GM20000 (cell line): ENCODE data around the gene SLC12A7.

Source experiments
- DNase-seq: peaks from one replicate; pipeline ENCODE4 v3.0.0; 2012; ENCODE audit warnings: low spot score
- TF ChIP-seq, protein P1 (sequence below): IDR thresholded peaks from 2 replicates; pipeline ENCODE4 v1.5.1; 2012; ENCODE audit warnings: mild to moderate bottlenecking, control low read depth; ENCODE audit errors: extremely low read depth, missing control alignments

Gene SLC12A7

DNA sequence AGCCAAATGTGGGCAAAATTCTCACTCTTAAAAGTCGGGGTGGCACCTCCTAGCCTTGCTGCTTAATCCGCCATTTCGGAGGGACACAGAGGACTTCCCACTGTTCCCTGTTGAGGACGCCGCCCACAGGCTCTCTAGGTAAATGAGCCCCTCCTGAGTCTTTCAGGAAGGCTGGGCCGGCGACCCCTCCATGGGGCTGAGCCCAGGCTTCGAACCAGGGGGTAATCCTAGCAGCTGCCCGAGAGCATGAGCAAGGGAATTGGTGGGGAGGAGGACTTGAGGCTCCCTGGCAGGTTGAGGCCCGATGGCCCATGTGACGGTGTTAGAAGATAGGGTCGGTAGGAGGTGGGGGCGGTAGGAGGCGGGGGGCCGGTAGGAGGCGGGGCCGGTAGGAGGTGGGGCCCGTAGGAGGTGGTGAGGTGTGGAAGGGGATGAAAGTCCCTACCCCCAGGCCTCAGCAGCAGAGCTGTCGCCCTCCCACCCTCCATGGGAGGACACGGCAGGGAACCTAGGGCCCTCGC lies 17.1 kb downstream of the SLC12A7 start:
- TF ChIP-seq, protein P1, sequence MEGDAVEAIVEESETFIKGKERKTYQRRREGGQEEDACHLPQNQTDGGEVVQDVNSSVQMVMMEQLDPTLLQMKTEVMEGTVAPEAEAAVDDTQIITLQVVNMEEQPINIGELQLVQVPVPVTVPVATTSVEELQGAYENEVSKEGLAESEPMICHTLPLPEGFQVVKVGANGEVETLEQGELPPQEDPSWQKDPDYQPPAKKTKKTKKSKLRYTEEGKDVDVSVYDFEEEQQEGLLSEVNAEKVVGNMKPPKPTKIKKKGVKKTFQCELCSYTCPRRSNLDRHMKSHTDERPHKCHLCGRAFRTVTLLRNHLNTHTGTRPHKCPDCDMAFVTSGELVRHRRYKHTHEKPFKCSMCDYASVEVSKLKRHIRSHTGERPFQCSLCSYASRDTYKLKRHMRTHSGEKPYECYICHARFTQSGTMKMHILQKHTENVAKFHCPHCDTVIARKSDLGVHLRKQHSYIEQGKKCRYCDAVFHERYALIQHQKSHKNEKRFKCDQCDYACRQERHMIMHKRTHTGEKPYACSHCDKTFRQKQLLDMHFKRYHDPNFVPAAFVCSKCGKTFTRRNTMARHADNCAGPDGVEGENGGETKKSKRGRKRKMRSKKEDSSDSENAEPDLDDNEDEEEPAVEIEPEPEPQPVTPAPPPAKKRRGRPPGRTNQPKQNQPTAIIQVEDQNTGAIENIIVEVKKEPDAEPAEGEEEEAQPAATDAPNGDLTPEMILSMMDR = no peak
- no peak for DNase-seq

DNA sequence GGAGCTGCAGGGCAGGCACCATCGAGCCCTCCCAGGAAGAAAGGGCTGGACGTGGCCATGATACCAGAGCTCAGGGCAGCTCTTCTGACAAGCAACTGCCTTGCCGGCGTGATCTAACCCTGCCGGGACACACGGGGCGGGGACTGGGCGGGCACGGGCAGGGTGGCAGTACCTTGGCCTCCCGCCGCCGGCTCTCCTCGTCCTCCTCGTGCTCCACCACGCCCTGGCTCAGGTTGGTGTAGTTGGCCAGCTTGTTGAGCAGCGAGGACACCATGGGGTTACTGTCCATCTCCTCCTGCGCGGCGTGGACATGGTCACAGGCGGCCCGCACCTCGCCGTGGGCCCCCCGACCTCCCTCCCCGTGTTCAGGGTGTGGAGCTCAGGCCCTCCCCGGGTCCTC lies 18.5 kb downstream of the SLC12A7 start:
- TF ChIP-seq, protein P1 = no peak
- no peak for DNase-seq

DNA sequence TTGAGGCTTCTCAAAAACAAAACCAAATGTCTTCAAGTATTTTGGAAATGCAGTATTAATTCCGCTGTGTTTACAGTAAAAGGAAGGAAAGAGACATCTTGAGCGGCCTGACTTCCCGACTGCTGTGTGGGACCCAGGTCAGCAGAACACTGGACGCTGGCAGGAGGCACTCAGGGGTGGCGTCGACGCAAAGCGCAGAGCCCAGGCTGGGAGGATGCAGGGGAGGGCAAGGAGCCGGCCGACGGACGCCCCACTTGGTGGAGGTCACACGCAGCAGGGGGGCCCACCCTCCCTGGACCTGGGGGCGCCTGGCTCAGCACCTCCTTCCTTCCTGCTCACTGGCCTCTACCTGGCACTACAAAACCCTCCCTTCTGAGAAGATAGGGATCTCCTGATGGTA lies 19.7 kb downstream of the SLC12A7 start:
- TF ChIP-seq, protein P1 = no peak
- no peak for DNase-seq

DNA sequence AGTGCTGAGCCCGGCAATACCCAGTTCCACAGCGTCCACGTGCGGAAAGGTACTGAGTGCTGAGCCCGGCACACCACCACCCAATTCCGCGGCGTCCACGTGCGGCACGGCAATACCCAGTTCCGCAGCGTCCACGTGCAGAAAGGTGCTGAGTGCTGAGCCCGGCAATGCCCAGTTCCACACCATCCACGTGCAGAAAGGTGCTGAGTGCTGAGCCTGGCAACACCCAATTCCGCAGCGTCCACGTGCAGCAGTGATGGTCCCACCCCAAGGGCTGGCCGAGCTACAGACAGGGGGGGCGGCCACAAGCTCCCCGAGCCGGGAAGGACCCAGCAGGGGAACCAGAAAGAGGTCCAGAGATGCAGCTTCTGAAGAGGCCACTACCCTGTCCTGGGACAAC lies 20.2 kb downstream of the SLC12A7 start:
- TF ChIP-seq, protein P1 = no peak
- no peak for DNase-seq

DNA sequence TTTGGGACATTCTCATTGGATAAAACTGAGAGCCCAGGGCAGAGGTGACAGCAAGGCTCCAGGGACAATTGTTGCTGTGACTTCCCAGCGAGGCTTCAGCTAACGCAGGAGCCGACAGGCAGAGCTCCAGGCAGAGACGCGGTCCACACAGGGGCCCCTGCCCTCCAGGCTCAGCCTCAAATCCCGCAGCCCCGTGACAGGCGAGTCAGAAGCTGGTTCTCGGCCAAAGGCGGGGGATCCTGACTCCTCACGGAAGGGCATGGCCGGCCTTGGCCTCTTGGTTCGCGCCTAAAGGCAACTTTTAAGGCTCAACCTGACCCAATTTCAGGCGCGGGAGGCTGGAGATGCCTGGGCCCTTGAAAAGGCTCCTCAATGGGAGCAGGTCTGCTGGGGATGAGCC lies 21.3 kb downstream of the SLC12A7 start:
- DNase-seq = no peak
- TF ChIP-seq, protein P1 = no peak

DNA sequence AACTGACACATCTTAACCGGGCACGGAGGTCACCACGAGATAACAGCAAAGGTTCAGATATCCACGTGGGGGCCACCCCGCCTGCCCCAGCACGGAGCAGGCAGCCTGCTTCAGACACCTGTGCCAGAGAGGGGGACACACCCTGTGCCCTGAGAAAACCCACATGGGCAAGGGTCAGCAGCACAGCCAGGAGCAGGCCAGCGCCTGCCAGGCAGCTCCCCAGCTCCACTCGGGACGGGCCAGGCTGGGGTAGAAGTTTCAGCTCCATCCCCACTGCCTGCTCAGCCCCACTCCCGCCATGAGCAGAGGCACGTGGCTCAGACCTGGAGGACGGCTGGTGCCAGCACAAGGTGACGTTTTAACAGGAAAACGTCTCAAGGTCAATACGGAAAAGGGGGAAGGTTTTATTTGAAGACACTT lies 22.2 kb downstream of the SLC12A7 start:
- TF ChIP-seq, protein P1 = no peak
- DNase-seq = no peak

DNA sequence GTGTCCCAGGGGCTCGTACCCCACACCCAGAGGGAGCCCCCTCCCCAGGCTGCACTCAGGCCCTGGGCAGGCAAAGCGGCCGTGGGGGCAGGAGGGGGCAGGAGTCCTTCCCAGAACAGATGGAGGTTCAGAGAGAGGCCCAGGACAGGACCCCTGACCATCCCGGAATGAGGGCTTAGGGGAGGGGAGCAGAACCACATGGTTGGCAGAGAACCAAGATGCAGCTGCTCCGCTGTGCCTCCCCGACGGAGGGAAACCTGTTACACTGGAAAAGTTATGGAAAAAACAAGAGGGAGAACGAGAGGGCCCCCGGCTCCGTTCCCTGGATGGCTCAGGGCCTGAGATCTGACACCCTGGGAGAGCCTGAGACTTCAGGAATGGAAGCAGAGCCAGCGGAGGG lies 22.7 kb downstream of the SLC12A7 start:
- TF ChIP-seq, protein P1 = no peak
- no peak for DNase-seq
